Upper lobe of left lung (tissue), 6 donors: Measurements from ENCODE around the gene RXYLT1. TPM values are rescaled to one million over a fixed set of nuclear protein-coding genes. Genes with fewer than 3 reads are reported as not detected.

Experiments
- ATAC-seq, 2 donors: fragments of 200-7000 bp; cut with Tn5 transposase; one replicate each; pipeline ENCODE4 v1.9.1; 2022; ENCODE audit warnings: mild to moderate bottlenecking in 2 of 2, moderate library complexity in 2 of 2; ENCODE audit not compliant: low FRiP score in 2 of 2
- DNase-seq, 2 donors: peaks; one replicate each; pipeline ENCODE4 v3.0.0-alpha.2; 2019 to 2020
- H3K27ac ChIP-seq, 4 donors: fragments of 200-600 bp; sonication (generic); one replicate each; pipeline ENCODE4 v1.5.1; 2016 to 2019
- H3K27me3 ChIP-seq, 4 donors: fragments of 200-600 bp; sonication (generic); one replicate each; pipeline ENCODE4 v1.5.1; 2017 to 2019
- H3K36me3 ChIP-seq, 4 donors: fragments of 200-600 bp; sonication (generic); one replicate each; pipeline ENCODE4 v1.5.1; 2016 to 2019
- H3K4me1 ChIP-seq, 4 donors: fragments of 200-600 bp; sonication (generic); one replicate each; pipeline ENCODE4 v1.5.1; 2018 to 2019
- H3K4me3 ChIP-seq, 4 donors: fragments of 200-600 bp; sonication (generic); one replicate each; pipeline ENCODE4 v1.5.1; 2017 to 2019; ENCODE audit warnings: mild to moderate bottlenecking in 2 of 4, moderate library complexity in 1 of 4
- H3K9me3 ChIP-seq, 4 donors: fragments of 200-600 bp; sonication (generic); one replicate each; pipeline ENCODE4 v1.5.1; 2018 to 2019
- CTCF ChIP-seq, 6 experiments: fragments of 450-650 bp in 4 of 6; fragments of 200-600 bp in 2 of 6; sonication (generic) in 2 of 6; IDR thresholded peaks; one replicate each; pipeline ENCODE4 v1.5.1; 2016 to 2019; ENCODE audit warnings: antibody characterized with exemption in 6 of 6
- EP300 ChIP-seq, 4 donors: sonication (generic); formaldehyde crosslinking; IDR thresholded peaks; one replicate each; pipeline ENCODE4 v1.5.1; 2017; ENCODE audit warnings: antibody characterized with exemption in 4 of 4, control low read depth in 2 of 4
- POLR2A ChIP-seq, 4 donors: fragments of 450-650 bp; IDR thresholded peaks; one replicate each; pipeline ENCODE4 v1.5.1; 2016 to 2017; ENCODE audit warnings: antibody characterized with exemption in 4 of 4, mild to moderate bottlenecking in 2 of 4
- POLR2AphosphoS5 ChIP-seq, 2 donors: sonication (generic); formaldehyde crosslinking; IDR thresholded peaks; one replicate each; pipeline ENCODE4 v1.5.1; 2017; ENCODE audit warnings: antibody characterized with exemption in 2 of 2
- WGBS, 2 donors: methylation state at CpG; one replicate each; pipeline ENCODE4 v1.1.5; 2017 to 2018; 5-methylcytosine and 5-hydroxymethylcytosine counted together
- total RNA-seq, 6 donors: library from RNA; depleted of rRNA in 4 of 6; stranded (reverse); fragments of >200 nt in 4 of 6; gene quantifications; one replicate each; pipeline versions ENCODE4 v1.1.0 to v1.2.1, GENCODE V29; 2016 to 2021
- donor health status: DM: no; HTN: no; CAD: no; lungs with moderate emphysema.
- donor health status: DM: no; HTN: yes; CAD: no; lungs with severe emphysema.

Gene RXYLT1
- total RNA-seq, 6 donors from 2014 or later = 5.2 to 15.4 (median 12.6) TPM

GRCh38 chr12:63811755-63812154 lies 32.0 kb downstream of the RXYLT1 start:
- no peak for ATAC-seq
- H3K4me3 ChIP-seq = no peak overlapping the region
- H3K27ac ChIP-seq = no peak overlapping the region
- 59 to 69% methylated on average over 2 of the region's 2 CpGs for WGBS, 2 donors
- no peaks in the 10 kb centered on the region for H3K9me3 ChIP-seq
- no peak for DNase-seq
- peaks cover 0 to 15% (median 3%) of the 10 kb centered on the region in 4 donors for H3K36me3 ChIP-seq
- no peaks in the 10 kb centered on the region for H3K27me3 ChIP-seq
- no peak for TF ChIP-seq POLR2AphosphoS5 (IDR thresholded peaks at IDR 0.05)
- no peak for TF ChIP-seq CTCF (IDR thresholded peaks at IDR 0.05)
- TF ChIP-seq POLR2A (IDR thresholded peaks at IDR 0.05) = no peak
- TF ChIP-seq EP300 (IDR thresholded peaks at IDR 0.05) = no peak
- H3K4me1 ChIP-seq = peaks cover 0 to under 1% (median 0%) of the 10 kb centered on the region in 4 donors

GRCh38 chr12:63814146-63814772 lies 34.5 kb downstream of the RXYLT1 start:
- Histone ChIP-seq H3K9me3 (no peaks in the 10 kb centered on the region), H3K4me1 (no peaks in the 10 kb centered on the region), H3K27me3 (no peaks in the 10 kb centered on the region), H3K27ac (no peak overlapping the region), H3K36me3 (peaks cover 0 to under 1% (median 0%) of the 10 kb centered on the region in 4 donors), H3K4me3 (no peak overlapping the region)
- DNase-seq (no peak), ATAC-seq (no peak)
- WGBS, 2 donors = 69 to 78% methylated on average over 4 of the region's 4 CpGs
- TF ChIP-seq POLR2A (IDR thresholded peaks at IDR 0.05) (no peak), EP300 (IDR thresholded peaks at IDR 0.05) (no peak), CTCF (IDR thresholded peaks at IDR 0.05) (no peak), POLR2AphosphoS5 (IDR thresholded peaks at IDR 0.05) (no peak)

GRCh38 chr12:63815482-63815852 lies 35.8 kb downstream of the RXYLT1 start:
- Histone ChIP-seq H3K36me3 (no peaks in the 10 kb centered on the region), H3K4me1 (no peaks in the 10 kb centered on the region), H3K27me3 (no peaks in the 10 kb centered on the region), H3K4me3 (no peak overlapping the region), H3K9me3 (no peaks in the 10 kb centered on the region), H3K27ac (no peak overlapping the region)
- ATAC-seq (no peak), DNase-seq (no peak)
- TF ChIP-seq POLR2A (IDR thresholded peaks at IDR 0.05) = no peak
- no peak for TF ChIP-seq EP300 (IDR thresholded peaks at IDR 0.05)
- no peak for TF ChIP-seq CTCF (IDR thresholded peaks at IDR 0.05)
- no peak for TF ChIP-seq POLR2AphosphoS5 (IDR thresholded peaks at IDR 0.05)
- WGBS, 2 donors = 89 to 90% methylated on average over 3 of the region's 3 CpGs

GRCh38 chr12:63816031-63816430 lies 36.3 kb downstream of the RXYLT1 start:
- H3K27ac ChIP-seq = no peak overlapping the region
- no peaks in the 10 kb centered on the region for H3K36me3 ChIP-seq
- H3K9me3 ChIP-seq = no peaks in the 10 kb centered on the region
- ATAC-seq (no peak), DNase-seq (no peak)
- no peak overlapping the region for H3K4me3 ChIP-seq
- TF ChIP-seq CTCF (IDR thresholded peaks at IDR 0.05) (no peak), POLR2A (IDR thresholded peaks at IDR 0.05) (no peak), POLR2AphosphoS5 (IDR thresholded peaks at IDR 0.05) (no peak), EP300 (IDR thresholded peaks at IDR 0.05) (no peak)
- H3K27me3 ChIP-seq = no peaks in the 10 kb centered on the region
- no peaks in the 10 kb centered on the region for H3K4me1 ChIP-seq
- 75 to 98% methylated on average over 6 of the region's 6 CpGs for WGBS, 2 donors

GRCh38 chr12:63820427-63820826 lies 40.7 kb downstream of the RXYLT1 start:
- 88 to 96% methylated on average over 1 of the region's 1 CpG for WGBS, 2 donors
- no peak for ATAC-seq
- H3K27ac ChIP-seq = no peak overlapping the region

More at GRCh38 chr12:63820427-63820826, 40.7 kb downstream of the RXYLT1 start:
- no peak for DNase-seq
- H3K4me1 ChIP-seq = no peaks in the 10 kb centered on the region
- no peaks in the 10 kb centered on the region for H3K9me3 ChIP-seq
- H3K36me3 ChIP-seq = no peaks in the 10 kb centered on the region
- no peak overlapping the region for H3K4me3 ChIP-seq
- H3K27me3 ChIP-seq = no peaks in the 10 kb centered on the region
- TF ChIP-seq POLR2A (IDR thresholded peaks at IDR 0.05) (no peak), EP300 (IDR thresholded peaks at IDR 0.05) (no peak), CTCF (IDR thresholded peaks at IDR 0.05) (no peak), POLR2AphosphoS5 (IDR thresholded peaks at IDR 0.05) (no peak)
